ENCODE data around the gene LCMT2. TPM values are rescaled to one million over a fixed set of nuclear protein-coding genes. Genes with fewer than 3 reads are reported as not detected.

Gene LCMT2
- total and polyA plus RNA-seq, 2 experiments from 2014 or later: 2.3 to 7.1 TPM

DNA sequence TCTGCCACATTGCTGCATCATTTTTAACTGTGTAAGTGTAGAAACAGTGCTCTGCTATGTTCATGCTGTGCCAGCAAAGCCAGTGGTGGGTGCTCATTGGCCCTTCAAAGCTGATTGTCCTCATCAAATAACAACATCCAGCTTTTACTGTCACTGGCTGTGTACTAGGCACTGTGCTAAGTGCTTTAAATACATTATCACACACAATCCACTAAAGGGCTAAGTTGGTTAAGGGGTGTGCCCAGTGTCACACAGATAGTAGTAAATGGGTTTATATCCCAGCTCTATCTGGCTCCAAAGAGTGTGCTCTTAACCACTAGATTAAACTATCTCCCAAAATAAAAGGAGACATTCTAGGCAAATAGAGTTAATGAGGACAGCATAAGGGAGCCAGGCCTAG lies 48.2 kb upstream of the LCMT2 start:
- no peak overlapping the region for H3K4me3 ChIP-seq
- peaks cover 35% of the 10 kb centered on the region for H3K36me3 ChIP-seq (ENCODE audit: insufficient read depth)
- H3K79me2 ChIP-seq (replicated peaks; ENCODE audit: insufficient read depth): peaks cover 5% of the 10 kb centered on the region
- H3K36me3 Mint-ChIP-seq (ENCODE audit: low read depth): peaks cover 48% of the 10 kb centered on the region
- TF ChIP-seq ZNF114 (CRISPR knock-in tag; IDR thresholded peaks at IDR 0.05): no peak
- no peak for TF ChIP-seq JUNB (IDR thresholded peaks at IDR 0.05; ENCODE audit: unreplicated experiment)
- no peak for TF ChIP-seq NANOG (IDR thresholded peaks at IDR 0.05; ENCODE audit: borderline replicate concordance)
- TF ChIP-seq, protein P1, sequence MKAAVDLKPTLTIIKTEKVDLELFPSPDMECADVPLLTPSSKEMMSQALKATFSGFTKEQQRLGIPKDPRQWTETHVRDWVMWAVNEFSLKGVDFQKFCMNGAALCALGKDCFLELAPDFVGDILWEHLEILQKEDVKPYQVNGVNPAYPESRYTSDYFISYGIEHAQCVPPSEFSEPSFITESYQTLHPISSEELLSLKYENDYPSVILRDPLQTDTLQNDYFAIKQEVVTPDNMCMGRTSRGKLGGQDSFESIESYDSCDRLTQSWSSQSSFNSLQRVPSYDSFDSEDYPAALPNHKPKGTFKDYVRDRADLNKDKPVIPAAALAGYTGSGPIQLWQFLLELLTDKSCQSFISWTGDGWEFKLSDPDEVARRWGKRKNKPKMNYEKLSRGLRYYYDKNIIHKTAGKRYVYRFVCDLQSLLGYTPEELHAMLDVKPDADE (IDR thresholded peaks at IDR 0.05): no peak
- TF ChIP-seq, protein P2, sequence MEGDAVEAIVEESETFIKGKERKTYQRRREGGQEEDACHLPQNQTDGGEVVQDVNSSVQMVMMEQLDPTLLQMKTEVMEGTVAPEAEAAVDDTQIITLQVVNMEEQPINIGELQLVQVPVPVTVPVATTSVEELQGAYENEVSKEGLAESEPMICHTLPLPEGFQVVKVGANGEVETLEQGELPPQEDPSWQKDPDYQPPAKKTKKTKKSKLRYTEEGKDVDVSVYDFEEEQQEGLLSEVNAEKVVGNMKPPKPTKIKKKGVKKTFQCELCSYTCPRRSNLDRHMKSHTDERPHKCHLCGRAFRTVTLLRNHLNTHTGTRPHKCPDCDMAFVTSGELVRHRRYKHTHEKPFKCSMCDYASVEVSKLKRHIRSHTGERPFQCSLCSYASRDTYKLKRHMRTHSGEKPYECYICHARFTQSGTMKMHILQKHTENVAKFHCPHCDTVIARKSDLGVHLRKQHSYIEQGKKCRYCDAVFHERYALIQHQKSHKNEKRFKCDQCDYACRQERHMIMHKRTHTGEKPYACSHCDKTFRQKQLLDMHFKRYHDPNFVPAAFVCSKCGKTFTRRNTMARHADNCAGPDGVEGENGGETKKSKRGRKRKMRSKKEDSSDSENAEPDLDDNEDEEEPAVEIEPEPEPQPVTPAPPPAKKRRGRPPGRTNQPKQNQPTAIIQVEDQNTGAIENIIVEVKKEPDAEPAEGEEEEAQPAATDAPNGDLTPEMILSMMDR (conservative IDR thresholded peaks at IDR 0.05; ENCODE audit: low read depth in 2 of 2): no peak
- TF ChIP-seq, protein P3, sequence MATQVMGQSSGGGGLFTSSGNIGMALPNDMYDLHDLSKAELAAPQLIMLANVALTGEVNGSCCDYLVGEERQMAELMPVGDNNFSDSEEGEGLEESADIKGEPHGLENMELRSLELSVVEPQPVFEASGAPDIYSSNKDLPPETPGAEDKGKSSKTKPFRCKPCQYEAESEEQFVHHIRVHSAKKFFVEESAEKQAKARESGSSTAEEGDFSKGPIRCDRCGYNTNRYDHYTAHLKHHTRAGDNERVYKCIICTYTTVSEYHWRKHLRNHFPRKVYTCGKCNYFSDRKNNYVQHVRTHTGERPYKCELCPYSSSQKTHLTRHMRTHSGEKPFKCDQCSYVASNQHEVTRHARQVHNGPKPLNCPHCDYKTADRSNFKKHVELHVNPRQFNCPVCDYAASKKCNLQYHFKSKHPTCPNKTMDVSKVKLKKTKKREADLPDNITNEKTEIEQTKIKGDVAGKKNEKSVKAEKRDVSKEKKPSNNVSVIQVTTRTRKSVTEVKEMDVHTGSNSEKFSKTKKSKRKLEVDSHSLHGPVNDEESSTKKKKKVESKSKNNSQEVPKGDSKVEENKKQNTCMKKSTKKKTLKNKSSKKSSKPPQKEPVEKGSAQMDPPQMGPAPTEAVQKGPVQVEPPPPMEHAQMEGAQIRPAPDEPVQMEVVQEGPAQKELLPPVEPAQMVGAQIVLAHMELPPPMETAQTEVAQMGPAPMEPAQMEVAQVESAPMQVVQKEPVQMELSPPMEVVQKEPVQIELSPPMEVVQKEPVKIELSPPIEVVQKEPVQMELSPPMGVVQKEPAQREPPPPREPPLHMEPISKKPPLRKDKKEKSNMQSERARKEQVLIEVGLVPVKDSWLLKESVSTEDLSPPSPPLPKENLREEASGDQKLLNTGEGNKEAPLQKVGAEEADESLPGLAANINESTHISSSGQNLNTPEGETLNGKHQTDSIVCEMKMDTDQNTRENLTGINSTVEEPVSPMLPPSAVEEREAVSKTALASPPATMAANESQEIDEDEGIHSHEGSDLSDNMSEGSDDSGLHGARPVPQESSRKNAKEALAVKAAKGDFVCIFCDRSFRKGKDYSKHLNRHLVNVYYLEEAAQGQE (IDR thresholded peaks at IDR 0.05; ENCODE audit: unreplicated experiment): no peak
- TF ChIP-seq POLR2AphosphoS5 (IDR thresholded peaks at IDR 0.05; ENCODE audit: low read depth): no peak
- no peak for TF ChIP-seq STAT1 (IDR thresholded peaks at IDR 0.05; ENCODE audit: unreplicated experiment)
- no peak for TF ChIP-seq EZH2phosphoT487 (IDR thresholded peaks at IDR 0.05; ENCODE audit: unreplicated experiment)
- TF ChIP-seq EZH2 (IDR thresholded peaks at IDR 0.05; ENCODE audit: low read depth, unreplicated experiment): no peak
- no peak overlapping the region for H3K27ac ChIP-seq (ENCODE audit: low read depth)
- DNase-seq (ENCODE audit: low spot score) (no peak), ATAC-seq (no peak)
- H3K9me3 Mint-ChIP-seq: no peaks in the 10 kb centered on the region
- H3K4me1 ChIP-seq (ENCODE audit: insufficient read depth): no peaks in the 10 kb centered on the region
- H3K9me2 ChIP-seq (ENCODE audit: insufficient read depth): no peaks in the 10 kb centered on the region
- no peaks in the 10 kb centered on the region for H3F3A ChIP-seq (replicated peaks; ENCODE audit: low read depth)
- no peaks in the 10 kb centered on the region for H3K27me3 Mint-ChIP-seq (ENCODE audit: insufficient read depth, low read depth, poor library complexity)
- H3K4me1 Mint-ChIP-seq: no peaks in the 10 kb centered on the region
- no peak overlapping the region for H2AFZ ChIP-seq
- H3K27me3 ChIP-seq (ENCODE audit: insufficient read depth): no peaks in the 10 kb centered on the region
- no peak overlapping the region for H3K4me3 Mint-ChIP-seq
- no peak overlapping the region for H3K27ac Mint-ChIP-seq
- H3K4me2 ChIP-seq: no peak overlapping the region
- H4K20me1 ChIP-seq (replicated peaks; ENCODE audit: insufficient read depth): 0 out of 2 replicates have a peak, but pooled peaks cover 6% of the 10 kb centered on the region

Data from GM23338 (cell line).